ENCODE measurements around the gene CIP2A. TPM values are rescaled to one million over a fixed set of nuclear protein-coding genes. Genes with fewer than 3 reads are reported as not detected.

The CIP2A gene
- polyA plus RNA-seq, 2 donors: 2.4 to 2.6 TPM

GRCh38 chr3:108566599-108566998, 22.6 kb downstream of the CIP2A start:
- Histone ChIP-seq H3K9me3 (ENCODE audit: control insufficient read depth in 2 of 2, insufficient read depth in 1 of 2, low read depth in 1 of 2, low read length in 1 of 2) (no peaks in the 10 kb centered on the region), H3K4me1 (ENCODE audit: control insufficient read depth in 2 of 2, insufficient read depth in 2 of 2, low read length in 1 of 2) (no peaks in the 10 kb centered on the region), H3K27me3 (ENCODE audit: control insufficient read depth in 1 of 2, insufficient read depth in 2 of 2, low read length in 2 of 2) (no peaks in the 10 kb centered on the region), H3K36me3 (ENCODE audit: control insufficient read depth in 2 of 2, insufficient read depth in 2 of 2, low read length in 1 of 2) (no peaks in the 10 kb centered on the region), H3K27ac (ENCODE audit: low read depth in 2 of 2, low read length in 1 of 2) (no peak overlapping the region), H3K4me3 (ENCODE audit: low read depth in 1 of 2, low read length in 2 of 2) (no peak overlapping the region)
- WGBS, 2 donors: 97 to 100% methylated on average over 1 of the region's 1 CpG

- WGBS, 2 donors: 93 to 94% methylated on average over 3 of the region's 3 CpGs
- H3K27ac ChIP-seq (ENCODE audit: low read depth in 2 of 2, low read length in 1 of 2): no peak overlapping the region
- no peaks in the 10 kb centered on the region for H3K9me3 ChIP-seq (ENCODE audit: control insufficient read depth in 2 of 2, insufficient read depth in 1 of 2, low read depth in 1 of 2, low read length in 1 of 2)
- no peaks in the 10 kb centered on the region for H3K36me3 ChIP-seq (ENCODE audit: control insufficient read depth in 2 of 2, insufficient read depth in 2 of 2, low read length in 1 of 2)
- H3K4me3 ChIP-seq (ENCODE audit: low read depth in 1 of 2, low read length in 2 of 2): no peak overlapping the region
- H3K27me3 ChIP-seq (ENCODE audit: control insufficient read depth in 1 of 2, insufficient read depth in 2 of 2, low read length in 2 of 2): no peaks in the 10 kb centered on the region
- H3K4me1 ChIP-seq (ENCODE audit: control insufficient read depth in 2 of 2, insufficient read depth in 2 of 2, low read length in 1 of 2): no peaks in the 10 kb centered on the region
Measured at GRCh38 chr3:108565506-108565905, 23.7 kb downstream of the CIP2A start.

- H3K9me3 ChIP-seq (ENCODE audit: control insufficient read depth in 2 of 2, insufficient read depth in 1 of 2, low read depth in 1 of 2, low read length in 1 of 2): no peaks in the 10 kb centered on the region
- no peak overlapping the region for H3K4me3 ChIP-seq (ENCODE audit: low read depth in 1 of 2, low read length in 2 of 2)
- H3K36me3 ChIP-seq (ENCODE audit: control insufficient read depth in 2 of 2, insufficient read depth in 2 of 2, low read length in 1 of 2): no peaks in the 10 kb centered on the region
- H3K27me3 ChIP-seq (ENCODE audit: control insufficient read depth in 1 of 2, insufficient read depth in 2 of 2, low read length in 2 of 2): no peaks in the 10 kb centered on the region
- no peaks in the 10 kb centered on the region for H3K4me1 ChIP-seq (ENCODE audit: control insufficient read depth in 2 of 2, insufficient read depth in 2 of 2, low read length in 1 of 2)
- no peak overlapping the region for H3K27ac ChIP-seq (ENCODE audit: low read depth in 2 of 2, low read length in 1 of 2)
Measured at GRCh38 chr3:108564564-108564963, 24.7 kb downstream of the CIP2A start.

- Histone ChIP-seq H3K4me1 (ENCODE audit: control insufficient read depth in 2 of 2, insufficient read depth in 2 of 2, low read length in 1 of 2) (no peaks in the 10 kb centered on the region), H3K36me3 (ENCODE audit: control insufficient read depth in 2 of 2, insufficient read depth in 2 of 2, low read length in 1 of 2) (no peaks in the 10 kb centered on the region), H3K9me3 (ENCODE audit: control insufficient read depth in 2 of 2, insufficient read depth in 1 of 2, low read depth in 1 of 2, low read length in 1 of 2) (no peaks in the 10 kb centered on the region), H3K27ac (ENCODE audit: low read depth in 2 of 2, low read length in 1 of 2) (no peak overlapping the region), H3K4me3 (ENCODE audit: low read depth in 1 of 2, low read length in 2 of 2) (no peak overlapping the region), H3K27me3 (ENCODE audit: control insufficient read depth in 1 of 2, insufficient read depth in 2 of 2, low read length in 2 of 2) (no peaks in the 10 kb centered on the region)
- WGBS, 2 donors: 93 to 95% methylated on average over 2 of the region's 2 CpGs
Measured at GRCh38 chr3:108562565-108562964, 26.7 kb downstream of the CIP2A start.

DNA sequence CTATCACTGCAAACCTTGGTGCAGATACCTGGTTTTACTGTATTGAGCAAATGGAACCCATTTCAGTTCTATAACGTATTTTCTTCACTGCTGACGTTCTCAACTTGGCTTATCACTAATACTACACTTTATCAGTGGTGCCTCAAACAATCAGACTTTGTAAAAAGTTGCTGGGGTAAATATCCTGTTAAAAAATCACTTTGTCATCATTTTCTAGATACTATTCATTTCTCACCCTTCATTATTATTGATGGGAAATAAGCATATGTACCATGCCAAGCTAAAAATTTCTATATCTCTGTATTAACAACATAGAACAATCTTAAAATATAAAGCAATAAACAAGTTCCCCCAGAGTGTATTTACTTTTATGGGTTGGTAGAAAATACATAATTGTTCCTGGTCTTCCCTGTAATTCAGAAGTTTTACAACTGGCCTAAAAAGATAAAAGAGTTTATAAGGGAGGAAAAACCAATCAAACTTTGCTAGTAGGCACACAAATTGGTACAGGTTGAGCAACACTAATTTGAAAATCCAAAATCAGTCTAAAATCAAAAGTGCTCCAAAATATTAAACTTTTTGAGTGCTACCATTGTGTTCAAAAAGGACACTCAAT, 33.2 kb downstream of the CIP2A start:
- Histone ChIP-seq H3K9me3 (ENCODE audit: control insufficient read depth in 2 of 2, insufficient read depth in 1 of 2, low read depth in 1 of 2, low read length in 1 of 2) (no peaks in the 10 kb centered on the region), H3K36me3 (ENCODE audit: control insufficient read depth in 2 of 2, insufficient read depth in 2 of 2, low read length in 1 of 2) (no peaks in the 10 kb centered on the region), H3K27me3 (ENCODE audit: control insufficient read depth in 1 of 2, insufficient read depth in 2 of 2, low read length in 2 of 2) (no peaks in the 10 kb centered on the region), H3K4me1 (ENCODE audit: control insufficient read depth in 2 of 2, insufficient read depth in 2 of 2, low read length in 1 of 2) (no peaks in the 10 kb centered on the region), H3K4me3 (ENCODE audit: low read depth in 1 of 2, low read length in 2 of 2) (no peak overlapping the region), H3K27ac (ENCODE audit: low read depth in 2 of 2, low read length in 1 of 2) (no peak overlapping the region)
- 69 to 85% methylated on average over 2 of the region's 2 CpGs for WGBS, 2 donors

- Histone ChIP-seq H3K27ac (ENCODE audit: low read depth in 2 of 2, low read length in 1 of 2) (no peak overlapping the region), H3K4me3 (ENCODE audit: low read depth in 1 of 2, low read length in 2 of 2) (no peak overlapping the region), H3K36me3 (ENCODE audit: control insufficient read depth in 2 of 2, insufficient read depth in 2 of 2, low read length in 1 of 2) (no peaks in the 10 kb centered on the region), H3K27me3 (ENCODE audit: control insufficient read depth in 1 of 2, insufficient read depth in 2 of 2, low read length in 2 of 2) (no peaks in the 10 kb centered on the region), H3K4me1 (ENCODE audit: control insufficient read depth in 2 of 2, insufficient read depth in 2 of 2, low read length in 1 of 2) (no peaks in the 10 kb centered on the region), H3K9me3 (ENCODE audit: control insufficient read depth in 2 of 2, insufficient read depth in 1 of 2, low read depth in 1 of 2, low read length in 1 of 2) (no peaks in the 10 kb centered on the region)
- 76 to 81% methylated on average over 3 of the region's 3 CpGs for WGBS, 2 donors
Measured at GRCh38 chr3:108554913-108555571, 34.2 kb downstream of the CIP2A start.

DNA sequence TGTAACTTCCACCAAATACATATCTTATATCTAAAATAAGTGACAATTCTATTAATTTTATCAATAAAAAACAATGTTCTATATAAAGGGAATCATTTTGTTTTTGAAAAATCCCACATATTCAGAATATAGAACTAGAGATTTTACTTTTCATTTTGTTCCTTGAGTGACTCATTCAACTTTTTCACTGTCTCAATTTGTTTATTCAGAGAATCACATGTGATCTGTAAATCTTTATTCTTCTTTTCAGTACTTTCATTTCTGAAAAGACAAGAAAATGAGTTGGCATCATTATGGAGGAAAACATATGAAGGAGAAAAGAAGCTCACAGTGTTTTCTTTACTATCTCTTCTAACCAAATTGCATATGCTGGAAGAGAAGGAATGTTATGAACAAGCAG, 35.0 kb downstream of the CIP2A start:
- Histone ChIP-seq H3K4me3 (ENCODE audit: low read depth in 1 of 2, low read length in 2 of 2) (no peak overlapping the region), H3K27ac (ENCODE audit: low read depth in 2 of 2, low read length in 1 of 2) (no peak overlapping the region), H3K4me1 (ENCODE audit: control insufficient read depth in 2 of 2, insufficient read depth in 2 of 2, low read length in 1 of 2) (no peaks in the 10 kb centered on the region), H3K27me3 (ENCODE audit: control insufficient read depth in 1 of 2, insufficient read depth in 2 of 2, low read length in 2 of 2) (no peaks in the 10 kb centered on the region), H3K9me3 (ENCODE audit: control insufficient read depth in 2 of 2, insufficient read depth in 1 of 2, low read depth in 1 of 2, low read length in 1 of 2) (no peaks in the 10 kb centered on the region), H3K36me3 (ENCODE audit: control insufficient read depth in 2 of 2, insufficient read depth in 2 of 2, low read length in 1 of 2) (no peaks in the 10 kb centered on the region)

- no peak overlapping the region for H3K27ac ChIP-seq (ENCODE audit: low read depth in 2 of 2, low read length in 1 of 2)
- no peaks in the 10 kb centered on the region for H3K27me3 ChIP-seq (ENCODE audit: control insufficient read depth in 1 of 2, insufficient read depth in 2 of 2, low read length in 2 of 2)
- H3K4me3 ChIP-seq (ENCODE audit: low read depth in 1 of 2, low read length in 2 of 2): no peak overlapping the region
- H3K4me1 ChIP-seq (ENCODE audit: control insufficient read depth in 2 of 2, insufficient read depth in 2 of 2, low read length in 1 of 2): no peaks in the 10 kb centered on the region
- H3K9me3 ChIP-seq (ENCODE audit: control insufficient read depth in 2 of 2, insufficient read depth in 1 of 2, low read depth in 1 of 2, low read length in 1 of 2): no peaks in the 10 kb centered on the region
- 41 to 43% methylated on average over 4 of the region's 4 CpGs for WGBS, 2 donors
- H3K36me3 ChIP-seq (ENCODE audit: control insufficient read depth in 2 of 2, insufficient read depth in 2 of 2, low read length in 1 of 2): no peaks in the 10 kb centered on the region
Measured at GRCh38 chr3:108552267-108553159, 36.7 kb downstream of the CIP2A start.

DNA sequence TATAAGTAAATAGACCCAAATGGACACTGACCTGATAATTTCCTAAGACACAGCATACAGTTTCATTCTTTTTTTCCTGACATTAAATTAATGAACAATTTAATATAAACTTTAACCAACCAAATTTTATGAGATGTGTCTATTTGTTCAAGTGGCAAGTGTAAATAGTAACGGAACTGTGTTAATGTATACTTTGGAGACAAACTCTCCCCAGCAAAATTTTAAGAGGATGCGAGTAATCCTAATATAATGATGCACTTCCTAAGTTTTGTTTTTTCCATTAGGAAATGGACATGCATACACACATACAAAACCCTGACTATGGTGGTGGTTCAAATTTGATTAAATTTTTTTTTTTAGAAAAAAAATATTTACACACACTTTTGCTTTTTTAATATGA, 40.4 kb downstream of the CIP2A start:
- Histone ChIP-seq H3K4me1 (ENCODE audit: control insufficient read depth in 2 of 2, insufficient read depth in 2 of 2, low read length in 1 of 2) (no peaks in the 10 kb centered on the region), H3K27ac (ENCODE audit: low read depth in 2 of 2, low read length in 1 of 2) (no peak overlapping the region), H3K27me3 (ENCODE audit: control insufficient read depth in 1 of 2, insufficient read depth in 2 of 2, low read length in 2 of 2) (no peaks in the 10 kb centered on the region), H3K4me3 (ENCODE audit: low read depth in 1 of 2, low read length in 2 of 2) (no peak overlapping the region), H3K36me3 (ENCODE audit: control insufficient read depth in 2 of 2, insufficient read depth in 2 of 2, low read length in 1 of 2) (no peaks in the 10 kb centered on the region), H3K9me3 (ENCODE audit: control insufficient read depth in 2 of 2, insufficient read depth in 1 of 2, low read depth in 1 of 2, low read length in 1 of 2) (no peaks in the 10 kb centered on the region)
- WGBS, 2 donors: 90 to 98% methylated on average over 2 of the region's 2 CpGs
